Activated CD4-positive, CD25-positive, alpha-beta regulatory T cell treated with anti-CD3 and anti-CD28 coated beads, Interleukin-2, amount 50 U/mL, for 72 hours (primary cell): ENCODE data around the gene GMPPA.
A peak's percentile ranks its signal among the peaks of the same experiment; 100 is the strongest.

ENCODE experiments used
- DNase-seq: peaks from one replicate; pipeline ENCODE4 v3.0.0; 2021

GMPPA gene

DNA sequence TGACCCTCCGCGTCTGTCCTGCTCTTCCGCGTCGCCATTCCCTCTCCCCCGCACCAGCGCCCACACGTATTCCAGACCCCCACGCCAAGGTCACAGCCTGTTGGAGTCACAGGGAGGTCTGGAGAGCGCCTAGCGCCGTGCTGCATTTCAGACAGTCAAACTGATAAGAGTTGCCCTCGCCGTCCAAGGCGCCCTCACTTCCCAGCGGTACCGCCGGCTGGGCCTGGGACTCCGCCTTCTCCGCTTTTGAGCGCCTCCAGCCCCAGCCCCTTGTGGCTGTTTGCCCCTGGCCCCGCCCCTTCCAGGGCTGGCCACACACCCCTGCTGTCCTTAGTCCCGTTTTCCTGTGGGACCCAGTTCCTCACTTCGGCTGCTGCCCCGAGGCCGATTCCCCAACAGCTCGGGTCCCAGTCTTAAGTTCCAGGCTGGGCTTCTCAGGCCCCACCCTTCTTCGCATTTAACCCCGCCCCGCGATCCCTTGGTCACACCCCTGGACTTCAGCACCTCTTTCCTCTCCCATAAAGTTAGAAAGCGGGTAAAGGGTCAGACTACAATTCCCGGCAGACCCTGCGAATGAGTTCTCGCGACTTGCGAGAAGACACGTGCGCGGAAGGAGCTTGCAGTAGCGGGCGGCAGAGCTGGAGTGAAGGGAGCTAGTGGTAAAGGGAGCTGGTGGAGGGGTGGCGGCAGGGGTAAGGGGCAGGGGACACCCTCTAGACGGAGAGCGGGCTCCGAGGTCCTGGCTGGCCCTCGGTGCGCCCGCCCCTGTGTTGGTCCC lies at the start of gene GMPPA:
TSS of gene GMPPA (plus strand) at position 612 of the 778 bp plus-strand sequence. CDS start 1,085 bp downstream, outside the sequence.
- DNase-seq: peak; percentile 88

DNA sequence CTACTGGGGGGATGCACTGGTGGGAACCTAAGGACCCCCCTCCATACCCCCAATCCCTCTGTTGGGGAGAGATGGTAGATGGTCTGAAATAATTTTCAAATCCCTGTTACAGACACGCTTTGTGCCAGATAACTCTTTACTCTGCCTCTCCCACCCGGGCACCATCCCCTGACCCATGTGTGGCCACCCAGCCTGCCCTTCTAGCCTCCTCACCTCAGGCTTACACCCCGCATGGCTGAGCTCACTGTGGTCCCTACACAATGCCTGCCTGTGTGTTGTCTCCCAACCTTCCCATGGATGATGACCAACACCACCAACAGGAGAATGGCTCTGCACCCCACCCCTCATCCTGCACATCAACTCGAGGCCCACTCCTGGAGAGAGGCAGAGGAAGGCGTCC lies 49.1 kb upstream of the GMPPA start:
- DNase-seq: no peak

DNA sequence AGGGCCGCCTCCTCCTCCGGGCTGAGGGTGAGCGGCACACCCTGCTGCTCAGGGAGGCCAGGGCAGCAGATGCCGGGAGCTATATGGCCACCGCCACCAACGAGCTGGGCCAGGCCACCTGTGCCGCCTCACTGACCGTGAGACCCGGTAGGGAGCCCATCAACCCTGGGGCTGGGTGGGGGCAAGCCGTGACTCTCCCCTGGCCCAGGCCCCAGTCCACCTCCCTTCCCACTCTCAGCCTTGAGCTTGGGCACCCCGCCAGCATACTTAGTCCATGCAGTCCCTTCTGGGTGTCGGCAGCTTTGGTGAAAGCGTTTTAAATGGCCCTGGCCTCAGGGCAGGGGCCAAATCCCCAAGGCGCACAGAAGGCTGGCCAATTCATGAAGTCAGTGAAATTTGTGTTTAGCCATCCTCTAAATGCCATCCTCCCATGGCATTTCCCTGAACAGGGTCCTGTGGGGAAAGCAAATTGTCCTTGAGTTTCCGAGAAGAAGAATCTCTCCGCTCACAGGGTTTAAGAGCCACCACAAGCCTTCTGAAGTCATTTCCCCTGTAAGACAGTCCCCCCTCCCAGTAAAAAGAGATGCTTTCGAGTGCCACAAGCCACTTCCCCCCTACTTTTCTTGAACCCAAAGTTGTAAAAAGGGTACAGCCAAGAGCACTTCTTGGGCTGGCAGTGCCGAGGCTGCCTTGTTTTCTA lies 46.9 kb upstream of the GMPPA start:
- no peak for DNase-seq

DNA sequence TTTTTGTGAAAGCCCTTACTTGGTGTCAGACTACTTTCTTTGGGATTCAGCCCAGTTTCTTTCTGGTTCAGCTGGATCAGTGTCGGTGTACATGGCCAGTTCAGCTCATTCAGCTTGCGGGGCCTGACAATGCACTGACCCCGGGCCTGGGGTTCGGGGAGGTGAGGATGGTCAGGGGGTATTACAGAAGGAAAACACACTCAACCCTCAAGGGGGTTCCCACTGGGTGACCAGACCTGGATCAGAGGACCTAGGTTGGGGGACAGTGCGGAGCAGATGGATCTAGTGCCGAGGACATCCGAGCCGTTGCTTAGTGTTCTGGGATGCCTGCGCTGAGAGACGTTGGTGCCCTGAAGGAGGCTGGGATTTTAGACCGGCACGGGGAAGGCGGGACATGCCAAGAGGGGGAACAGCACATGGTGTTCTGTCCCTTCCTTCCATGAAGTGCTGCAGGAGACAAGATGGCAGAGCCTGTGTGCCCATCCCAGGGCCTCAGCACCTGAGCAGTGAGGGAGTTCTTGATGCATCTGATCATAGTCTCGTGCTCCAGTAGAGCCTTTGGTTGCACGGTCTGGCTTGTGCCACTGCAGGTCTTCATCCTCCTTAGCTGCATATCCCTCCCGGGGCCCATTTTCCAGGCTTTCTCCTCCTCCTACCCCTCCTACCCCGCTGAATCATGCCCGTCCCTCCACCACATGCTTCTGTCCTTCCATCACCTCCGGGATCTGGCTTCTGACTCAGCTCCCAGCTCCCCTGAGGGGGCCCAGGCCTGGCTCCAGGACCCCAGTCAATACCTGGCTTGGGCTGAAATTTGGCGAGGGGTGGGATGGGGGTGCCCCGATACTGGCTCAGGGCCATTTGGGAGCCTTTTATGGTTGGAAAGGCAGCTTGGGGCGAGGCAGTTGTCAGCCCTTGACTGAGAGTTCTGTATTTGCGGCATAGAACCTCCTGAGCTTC lies 46.1 kb upstream of the GMPPA start:
- no peak for DNase-seq

DNA sequence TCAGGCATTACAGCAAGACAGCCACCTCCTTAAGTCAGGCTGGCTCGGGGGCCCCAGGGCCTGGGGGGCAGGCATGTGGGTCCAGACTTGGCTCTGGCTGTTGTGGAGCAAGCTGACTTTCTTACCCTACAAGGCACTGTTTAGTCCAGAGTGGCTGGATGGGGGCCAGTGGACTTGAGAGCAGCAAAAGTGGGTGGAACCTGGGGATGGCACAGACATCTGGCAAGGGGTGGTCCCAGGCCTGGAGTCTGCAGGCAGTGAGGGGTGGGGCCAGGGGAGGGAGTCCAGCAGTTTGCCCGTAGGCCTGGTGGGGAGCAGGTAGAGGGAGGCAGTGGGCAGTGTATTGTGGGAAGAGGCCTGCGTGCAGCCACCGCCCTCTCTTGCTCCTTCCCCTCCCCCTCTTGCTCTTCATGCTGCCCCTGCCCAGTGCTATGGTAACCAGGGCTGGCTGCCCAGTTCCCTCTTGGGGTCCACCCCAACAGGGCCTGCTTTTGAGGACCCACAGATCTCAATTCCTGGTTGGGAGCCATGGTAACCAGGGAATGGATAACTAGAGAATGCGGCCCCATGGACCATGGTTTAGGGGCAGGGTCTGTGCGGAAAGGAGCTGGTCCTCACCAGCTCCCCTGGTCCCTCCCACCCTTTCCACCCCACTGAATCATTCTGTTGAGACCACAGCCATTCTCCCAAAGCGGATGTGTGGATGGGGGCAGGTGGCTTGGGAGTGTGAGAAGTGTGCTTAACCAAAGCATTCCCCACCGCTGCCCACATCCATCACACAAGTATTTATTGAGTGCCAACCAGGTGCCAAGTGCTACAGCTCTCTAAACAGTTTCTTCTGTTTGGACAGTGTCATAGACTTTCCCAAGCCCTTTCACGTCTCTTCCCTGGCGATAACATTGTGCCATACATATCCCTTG lies 44.8 kb upstream of the GMPPA start:
- no peak for DNase-seq

DNA sequence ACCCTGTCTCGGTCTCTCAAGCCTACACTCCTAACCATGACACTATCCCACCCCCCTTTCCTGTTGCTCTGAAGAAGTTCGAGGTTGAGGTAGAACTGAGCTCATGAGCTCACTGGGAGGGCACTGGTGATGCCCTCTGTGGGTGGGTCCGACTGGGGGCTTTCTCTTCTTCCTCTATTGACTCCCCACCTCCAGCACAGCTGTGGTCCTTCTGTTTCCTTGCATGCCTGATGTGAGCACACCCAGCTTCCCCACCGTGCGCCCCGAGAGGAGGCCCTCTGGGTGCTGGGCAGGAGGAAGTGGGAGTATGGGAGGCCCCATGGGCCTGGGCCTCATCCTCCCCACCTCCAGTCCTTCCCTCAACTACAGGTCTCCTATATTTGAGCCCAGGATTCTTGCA lies 43.1 kb upstream of the GMPPA start:
- DNase-seq: no peak

DNA sequence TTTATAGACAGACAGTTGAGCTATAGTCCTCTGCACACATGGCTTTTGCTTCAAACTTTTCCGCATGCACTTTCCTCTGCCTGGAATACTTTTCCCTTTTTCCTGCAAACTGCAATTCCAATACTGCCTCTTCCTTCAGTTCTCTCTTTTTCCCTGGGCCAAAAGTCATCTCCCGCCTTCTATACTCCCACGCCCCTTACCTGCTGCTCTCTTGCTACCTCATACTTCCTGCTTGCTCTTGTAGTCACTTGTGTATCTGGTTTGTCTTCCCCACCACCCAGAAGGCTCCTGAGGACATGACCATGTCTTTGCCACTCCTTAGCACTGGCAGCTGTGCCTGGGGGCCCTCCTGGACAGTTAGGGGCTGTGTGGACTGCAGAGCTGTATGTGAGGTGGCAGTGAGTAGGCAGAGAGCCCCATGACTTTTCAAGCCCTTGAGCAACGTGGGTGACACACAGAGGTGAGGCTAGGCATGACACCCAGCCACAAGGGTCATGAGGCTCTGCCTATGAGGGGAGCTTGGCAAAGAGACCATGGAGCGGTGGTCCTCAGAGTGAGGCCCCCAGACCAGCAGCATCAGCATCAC lies 40.8 kb upstream of the GMPPA start:
- no peak for DNase-seq

DNA sequence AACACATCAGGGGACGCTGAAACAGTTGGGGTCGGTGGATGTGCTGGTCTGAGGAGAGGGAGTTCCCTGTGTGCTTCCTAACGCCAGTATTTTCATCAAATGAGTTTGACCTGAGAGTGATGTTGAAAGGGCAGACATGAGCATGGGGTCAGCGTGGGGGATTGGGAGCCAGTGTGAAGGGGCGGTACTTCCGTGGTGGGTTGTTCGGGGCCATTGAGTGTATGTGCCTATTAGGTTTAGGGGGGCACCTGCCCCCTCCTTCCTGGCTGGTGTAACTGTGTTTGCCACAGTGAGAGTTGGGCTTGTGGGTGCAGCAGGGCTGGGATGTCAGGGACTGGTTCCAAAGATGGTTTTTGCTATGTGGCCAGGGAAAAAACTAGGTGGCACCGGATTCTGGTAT lies 39.7 kb upstream of the GMPPA start:
- no peak for DNase-seq

DNA sequence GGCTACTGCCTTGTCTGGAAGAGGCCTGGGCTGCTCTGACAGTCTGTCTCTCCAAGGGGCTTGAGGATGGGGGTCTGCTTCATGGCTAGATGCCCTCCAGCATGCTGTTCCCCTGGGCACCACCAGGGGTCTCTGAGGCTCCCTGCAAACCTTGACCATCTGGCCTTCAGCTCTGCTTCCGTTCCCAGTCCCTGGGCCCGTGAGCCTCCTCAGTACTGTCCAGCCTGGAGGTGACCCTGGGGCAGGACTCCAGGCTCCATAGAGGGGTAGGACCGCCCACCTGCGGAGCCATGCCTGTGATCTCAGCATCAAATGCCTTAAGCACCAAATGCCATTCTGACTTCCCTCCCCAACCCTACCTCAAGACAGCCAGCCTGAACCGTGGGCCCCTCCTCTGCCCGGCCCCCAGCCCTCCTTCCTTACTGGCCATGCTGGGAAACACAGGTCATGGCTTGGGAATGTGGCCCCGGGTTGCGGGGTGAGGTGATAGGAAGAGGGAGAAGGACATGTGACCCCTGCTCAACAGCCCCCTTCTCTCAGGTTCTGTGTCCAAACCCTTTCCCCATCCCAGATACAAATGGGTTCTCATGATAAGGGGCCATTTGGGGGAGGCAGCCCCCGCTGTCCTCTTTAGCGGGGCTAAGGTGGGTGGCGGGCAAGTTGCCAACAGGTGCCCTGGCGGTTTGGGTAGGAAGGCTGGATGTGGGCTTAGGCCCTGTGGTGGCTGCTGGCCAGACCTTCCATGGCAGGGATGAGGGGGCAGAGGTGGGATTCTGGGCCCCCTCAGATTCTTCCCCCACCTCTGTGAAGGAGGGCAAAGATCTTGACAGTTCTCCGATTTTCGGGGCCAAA lies 39.0 kb upstream of the GMPPA start:
- DNase-seq: peak; percentile 58

DNA sequence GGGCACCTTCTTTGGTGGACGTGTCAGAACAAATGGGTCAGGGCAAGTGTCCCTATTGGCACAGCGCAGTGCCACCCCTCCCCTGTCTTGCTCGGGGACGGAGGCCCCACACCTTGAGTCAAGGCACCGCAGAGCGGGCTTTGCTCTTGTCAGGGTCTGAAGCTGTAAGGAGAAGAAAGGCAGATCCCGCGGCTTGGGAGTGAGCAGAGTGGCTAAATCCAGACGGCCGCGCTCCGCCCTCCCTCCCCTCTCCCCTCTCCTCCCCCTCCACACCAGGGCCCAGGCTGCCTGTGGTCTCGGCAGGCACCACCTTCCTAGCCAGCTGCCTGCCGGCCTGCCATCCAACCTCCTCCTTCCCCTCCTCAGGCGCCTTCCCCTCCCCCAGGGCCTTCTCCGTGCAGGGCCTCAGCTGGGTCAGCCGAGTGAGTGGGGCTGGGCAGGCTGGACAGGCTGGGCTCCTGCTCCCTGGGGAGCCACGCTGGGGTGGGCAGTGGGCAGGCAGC lies 38.2 kb upstream of the GMPPA start:
- DNase-seq: no peak

DNA sequence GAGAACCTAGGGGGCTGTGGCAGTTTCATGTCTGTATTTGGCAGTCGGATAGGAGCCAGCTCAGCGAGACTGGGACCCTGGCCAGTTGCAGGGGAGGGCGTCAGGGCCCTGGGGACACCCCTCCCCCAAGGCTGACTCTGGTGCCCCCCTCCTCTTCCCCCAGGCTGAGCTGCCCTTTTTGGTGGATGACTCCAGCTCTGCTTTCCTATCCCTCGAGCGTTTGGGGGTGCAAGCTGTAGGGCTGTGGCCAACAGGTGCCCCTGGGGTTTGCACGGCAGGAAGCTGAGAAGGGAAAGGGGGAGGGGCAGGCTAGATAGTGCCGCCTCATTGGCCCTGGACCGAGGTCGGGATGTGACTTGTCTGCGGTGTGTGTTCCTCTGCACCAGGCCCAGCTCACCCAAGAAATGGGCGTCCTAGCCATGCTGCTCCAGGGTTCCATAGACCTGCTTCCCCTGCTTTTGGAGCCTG lies 37.6 kb upstream of the GMPPA start:
- no peak for DNase-seq

DNA sequence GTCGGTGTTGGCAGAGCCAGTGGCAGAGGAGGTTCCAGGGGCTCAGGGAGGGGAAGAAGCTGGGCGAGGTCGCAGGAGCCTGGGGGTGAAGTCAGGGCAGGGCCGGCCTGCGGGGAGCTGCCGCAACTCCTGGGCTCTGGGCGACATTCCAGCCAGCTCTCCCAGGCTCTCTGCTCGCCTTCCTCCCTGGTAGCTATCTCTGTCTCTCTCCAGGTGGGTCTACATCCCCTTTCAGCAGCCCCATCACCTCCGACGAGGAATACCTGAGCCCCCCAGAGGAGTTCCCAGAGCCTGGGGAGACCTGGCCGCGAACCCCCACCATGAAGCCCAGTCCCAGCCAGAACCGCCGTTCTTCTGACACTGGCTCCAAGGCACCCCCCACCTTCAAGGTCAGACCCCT lies 37.0 kb upstream of the GMPPA start:
- no peak for DNase-seq

DNA sequence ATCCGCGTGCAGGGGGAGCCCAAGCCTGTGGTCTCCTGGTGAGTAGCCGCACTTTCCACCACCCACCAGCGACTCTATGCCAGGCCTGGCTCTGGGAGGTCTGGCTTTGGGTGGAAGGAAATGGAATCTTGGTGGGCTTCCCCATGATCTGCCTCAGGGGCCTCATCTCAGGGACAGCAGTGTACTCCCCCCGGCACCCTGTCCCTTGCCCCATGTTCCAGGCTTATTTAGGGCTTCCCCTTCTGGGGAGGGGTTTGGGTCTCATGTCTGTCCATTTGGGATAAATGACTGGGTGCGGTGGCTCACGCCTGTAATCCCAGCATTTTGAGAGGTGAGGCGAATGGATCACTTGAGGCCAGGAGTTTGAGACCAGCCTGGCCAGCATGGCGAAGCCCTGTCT lies 36.3 kb upstream of the GMPPA start:
- no peak for DNase-seq

DNA sequence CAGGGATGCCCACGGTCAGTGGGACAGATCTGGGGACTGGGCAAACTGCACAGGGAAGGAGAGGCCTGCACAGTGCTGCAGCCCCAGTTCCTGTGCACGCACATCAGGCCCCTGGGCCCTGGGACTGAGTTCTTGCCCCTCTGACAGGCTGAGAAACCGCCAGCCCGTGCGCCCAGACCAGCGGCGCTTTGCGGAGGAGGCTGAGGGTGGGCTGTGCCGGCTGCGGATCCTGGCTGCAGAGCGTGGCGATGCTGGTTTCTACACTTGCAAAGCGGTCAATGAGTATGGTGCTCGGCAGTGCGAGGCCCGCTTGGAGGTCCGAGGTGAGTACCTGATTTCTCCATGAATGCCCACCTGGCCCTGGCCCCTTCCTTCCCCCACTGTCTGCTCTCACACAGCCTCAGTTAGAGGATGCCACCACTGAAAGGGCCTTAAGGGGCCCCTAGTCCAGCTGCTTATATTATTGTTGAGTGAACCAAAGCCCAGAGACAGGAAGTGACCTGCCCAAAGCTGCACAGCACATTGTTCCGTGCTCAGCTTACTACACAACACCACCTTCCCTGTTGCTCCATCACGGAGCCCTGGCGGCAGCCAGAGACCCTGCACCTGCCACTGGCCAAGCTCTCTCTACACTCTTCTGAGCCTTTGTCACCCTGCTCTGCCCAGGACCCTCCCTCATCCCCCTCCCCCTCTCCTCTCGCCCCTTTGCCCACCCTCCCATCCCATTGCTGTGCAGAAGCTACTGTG lies 34.2 kb upstream of the GMPPA start:
- DNase-seq: no peak

DNA sequence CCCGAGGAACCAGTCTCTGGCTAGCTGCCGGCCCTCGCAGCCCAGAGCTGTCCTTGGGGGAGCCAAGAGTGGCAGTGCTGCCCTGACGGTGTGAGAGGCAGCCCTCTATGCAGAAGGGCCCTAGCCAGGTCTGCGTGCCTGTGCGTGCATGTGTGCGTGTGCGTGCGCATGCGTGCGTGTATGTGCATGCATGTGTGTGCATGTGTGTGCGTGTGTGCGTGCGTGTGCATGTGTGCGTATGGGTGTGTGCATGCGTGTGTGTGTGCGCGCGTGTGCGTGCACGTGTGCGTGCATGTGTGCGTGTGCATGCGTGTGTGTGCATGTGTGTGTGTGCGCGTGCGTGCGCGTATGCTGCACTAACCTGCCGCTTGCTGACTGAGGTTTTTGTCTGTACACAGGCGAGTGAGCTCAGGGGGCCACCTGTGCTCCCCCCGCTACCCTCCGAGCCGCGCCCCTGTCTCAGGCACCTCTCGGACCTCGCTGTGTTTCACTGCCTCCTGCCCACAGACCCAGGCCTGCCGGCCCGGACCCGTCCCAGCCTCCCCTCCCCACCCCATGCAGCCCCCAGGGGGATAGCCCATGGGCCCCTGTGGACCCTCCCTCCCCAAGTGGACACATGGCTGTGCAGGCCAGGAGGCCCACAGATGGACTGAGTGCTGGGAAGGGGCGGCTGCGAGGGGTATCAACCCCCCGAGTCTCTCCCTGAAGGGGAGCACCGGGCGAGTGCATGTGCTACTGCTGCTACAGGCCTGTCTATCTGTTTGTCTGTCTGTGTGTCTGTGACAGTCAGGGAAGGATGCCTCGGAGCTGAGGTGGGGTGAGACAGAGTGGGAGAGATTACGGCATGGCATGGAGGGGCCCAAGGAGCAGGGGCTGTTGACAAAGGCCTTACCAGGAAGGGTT lies 32.8 kb upstream of the GMPPA start:
- no peak for DNase-seq

DNA sequence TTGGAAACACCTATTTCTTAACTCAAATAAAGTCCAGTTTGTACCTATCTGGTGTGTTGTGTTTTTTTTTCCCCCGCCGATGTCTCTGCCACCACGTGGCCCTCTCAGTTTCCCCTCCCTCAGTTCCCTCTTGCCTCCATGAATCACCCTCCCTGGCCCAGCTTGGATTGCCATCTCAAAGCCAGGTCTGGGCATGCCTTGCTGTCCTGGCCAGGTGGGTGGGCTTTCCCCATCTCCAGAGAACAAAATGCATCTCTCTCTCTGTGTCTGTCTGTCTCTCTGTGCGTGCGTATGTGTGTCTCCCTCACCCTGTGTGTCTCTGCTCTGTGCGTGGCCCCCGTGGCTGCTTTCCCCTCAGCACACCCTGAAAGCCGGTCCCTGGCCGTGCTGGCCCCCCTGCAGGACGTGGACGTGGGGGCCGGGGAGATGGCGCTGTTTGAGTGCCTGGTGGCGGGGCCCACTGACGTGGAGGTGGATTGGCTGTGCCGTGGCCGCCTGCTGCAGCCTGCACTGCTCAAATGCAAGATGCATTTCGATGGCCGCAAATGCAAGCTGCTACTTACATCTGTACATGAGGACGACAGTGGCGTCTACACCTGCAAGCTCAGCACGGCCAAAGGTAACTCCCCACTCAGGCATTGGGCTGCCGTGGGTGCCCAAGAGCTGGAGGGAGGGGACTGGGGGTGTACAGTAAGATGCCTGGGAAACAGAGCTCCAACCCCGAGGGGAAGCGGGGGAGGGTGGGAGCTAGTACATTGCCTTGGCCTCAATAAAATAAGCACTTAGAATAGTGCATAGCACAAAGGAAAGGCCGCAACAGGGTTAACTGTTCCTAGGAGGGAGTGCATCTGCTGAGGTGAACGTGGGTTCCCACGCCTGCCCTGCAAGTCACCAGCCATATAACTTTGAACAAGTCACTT lies 31.6 kb upstream of the GMPPA start:
- no peak for DNase-seq

DNA sequence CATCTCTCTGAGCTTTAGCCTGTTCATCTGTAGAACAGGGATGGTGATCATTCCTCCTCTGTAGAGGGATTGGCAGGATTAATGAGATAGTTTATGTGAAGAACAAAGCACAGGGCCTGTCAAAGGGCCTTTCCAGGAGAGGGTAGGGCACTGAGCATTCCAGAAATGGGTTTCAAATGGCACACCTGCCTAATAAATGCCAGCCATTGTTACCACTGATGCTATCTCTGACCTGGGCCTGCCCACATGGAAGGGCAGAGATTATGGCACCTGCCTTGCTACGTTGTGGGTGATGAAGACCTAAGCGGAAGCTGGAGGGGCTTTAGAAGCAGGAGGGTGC lies 31.0 kb upstream of the GMPPA start:
- no peak for DNase-seq
